ENCODE data around the gene COA7.

The COA7 gene

GRCh38 chr1:52635321-52636089 is 62.6 kb downstream of the COA7 start:
- DNase-seq (ENCODE audit: low spot score) = no peak
